IMR-90 (cell line): ENCODE data around the gene SYTL1. TPM values are rescaled to one million over a fixed set of nuclear protein-coding genes. Genes with fewer than 3 reads are reported as not detected.
A peak's percentile ranks its signal among the peaks of the same experiment; 100 is the strongest.

ENCODE experiments used
- ATAC-seq: fragments of 200-7000 bp; cut with Tn5 transposase; 2 replicates; pipeline ENCODE4 v1.9.1; 2020; ENCODE audit warnings: low read depth, mild to moderate bottlenecking, moderate library complexity
- BruUV-seq: library from RNA; stranded (reverse); fragments of 400-500 nt; replicated peaks from 2 replicates; lab custom pipeline; 2021; lab: Mats Ljungman, UMichigan
- CTCF ChIA-PET: fragments of 300-600 bp; formaldehyde crosslinking; extraction: SDS; loops from one replicate; lab custom pipeline; 2021; ENCODE audit warnings: antibody characterized with exemption; lab: Yijun Ruan, JAX
- POLR2A ChIA-PET: fragments of 300-600 bp; sonication (Branson Sonifier 250); formaldehyde crosslinking; loops from one replicate; lab custom pipeline; 2022; ENCODE audit warnings: antibody characterized with exemption; ENCODE audit not compliant: unreplicated experiment; lab: Charles Lee
- DNase-seq: peaks from one replicate; pipeline ENCODE4 v3.0.0; 2013
- H2AFZ ChIP-seq: replicated peaks from 2 replicates; pipeline ENCODE3; 2013; ENCODE audit warnings: low read length, mild to moderate bottlenecking; ENCODE audit not compliant: poor library complexity
- H2AK5ac ChIP-seq: 2 replicates; pipeline ENCODE4 v1.6.1; 2013; ENCODE audit warnings: low read depth, low read length, inconsistent platforms
- H2AK9ac ChIP-seq: replicated peaks from 2 replicates; pipeline ENCODE3; 2013; ENCODE audit warnings: mild to moderate bottlenecking, low read depth, low read length, moderate library complexity; ENCODE audit not compliant: poor library complexity
- H2BK120ac ChIP-seq: 2 replicates; pipeline ENCODE4 v1.6.1; 2013; ENCODE audit warnings: low read depth, low read length, inconsistent platforms
- H2BK15ac ChIP-seq: 3 replicates; pipeline ENCODE4 v1.6.1; 2013; ENCODE audit warnings: low read depth, low read length, inconsistent platforms
- H2BK20ac ChIP-seq: 2 replicates; pipeline ENCODE4 v1.6.1; 2013; ENCODE audit warnings: low read depth, mild to moderate bottlenecking, inconsistent platforms, low read length, moderate library complexity
- H2BK5ac ChIP-seq: 2 replicates; pipeline ENCODE4 v1.6.1; 2013; ENCODE audit warnings: mild to moderate bottlenecking, low read depth, low read length, inconsistent platforms; ENCODE audit not compliant: poor library complexity, severe bottlenecking
- H3K14ac ChIP-seq: replicated peaks from 2 replicates; pipeline ENCODE4 v1.6.1; 2013; ENCODE audit warnings: low read depth, low read length, inconsistent platforms
- H3K18ac ChIP-seq: 2 replicates; pipeline ENCODE4 v1.6.1; 2013; ENCODE audit warnings: low read depth, low read length, control low read depth
- H3K23ac ChIP-seq: 2 replicates; pipeline ENCODE4 v1.6.1; 2013; ENCODE audit warnings: low read depth, low read length, inconsistent platforms
- H3K27ac ChIP-seq: 2 replicates; pipeline ENCODE4 v1.5.1; 2013; ENCODE audit warnings: mild to moderate bottlenecking, control low read depth, low read length; ENCODE audit not compliant: insufficient read depth
- H3K27me3 ChIP-seq: 2 replicates; pipeline ENCODE4 v1.6.1; 2013; ENCODE audit warnings: low read length; ENCODE audit not compliant: control insufficient read depth, insufficient read depth
- H3K36me3 ChIP-seq: 2 replicates; pipeline ENCODE4 v1.6.1; 2013; ENCODE audit warnings: low read length, mixed read lengths; ENCODE audit not compliant: control insufficient read depth, insufficient read depth
- H3K4ac ChIP-seq: 2 replicates; pipeline ENCODE4 v1.6.1; 2013; ENCODE audit warnings: low read depth, low read length, inconsistent platforms
- H3K4me1 ChIP-seq: 2 replicates; pipeline ENCODE4 v1.6.1; 2013; ENCODE audit warnings: low read length, mixed read lengths; ENCODE audit not compliant: control insufficient read depth, insufficient read depth
- H3K4me2 ChIP-seq: 2 replicates; pipeline ENCODE4 v1.6.1; 2013; ENCODE audit warnings: low read depth, mild to moderate bottlenecking, control low read depth, low read length, moderate library complexity
- H3K4me3 ChIP-seq: 2 replicates; pipeline ENCODE4 v1.5.1; 2013; ENCODE audit warnings: low read depth, mild to moderate bottlenecking, control low read depth, low read length, moderate library complexity; ENCODE audit not compliant: insufficient read depth
- H3K56ac ChIP-seq: 2 replicates; pipeline ENCODE4 v1.6.1; 2013; ENCODE audit warnings: low read length, inconsistent platforms; ENCODE audit not compliant: insufficient read depth; ENCODE audit errors: extremely low read depth
- H3K79me1 ChIP-seq, 2 experiments: 2 replicates each; pipeline ENCODE4 v1.6.1; 2013; ENCODE audit warnings: low read length in 2 of 2, inconsistent platforms in 1 of 2, low read depth in 1 of 2
- H3K9ac ChIP-seq: 2 replicates; pipeline ENCODE4 v1.6.1; 2013; ENCODE audit warnings: low read depth, low read length, control low read depth
- H3K9me1 ChIP-seq: 2 replicates; pipeline ENCODE4 v1.6.1; 2013; ENCODE audit warnings: low read length, inconsistent platforms; ENCODE audit not compliant: insufficient read depth
- H3K9me3 ChIP-seq: 2 replicates; pipeline ENCODE4 v1.6.1; 2013; ENCODE audit warnings: low read length; ENCODE audit not compliant: control insufficient read depth, insufficient read depth
- H4K20me1 ChIP-seq: 2 replicates; pipeline ENCODE4 v1.6.1; 2013; ENCODE audit warnings: low read length, inconsistent platforms; ENCODE audit not compliant: insufficient read depth
- H4K5ac ChIP-seq: 2 replicates; pipeline ENCODE4 v1.6.1; 2013; ENCODE audit warnings: mild to moderate bottlenecking, low read depth, low read length, control low read depth
- H4K8ac ChIP-seq, 2 experiments: 2 replicates each; pipeline ENCODE4 v1.6.1; 2013; ENCODE audit warnings: low read depth in 2 of 2, low read length in 2 of 2, control low read depth in 1 of 2, inconsistent platforms in 1 of 2
- H4K91ac ChIP-seq: 2 replicates; pipeline ENCODE4 v1.6.1; 2013; ENCODE audit warnings: low read depth, low read length, inconsistent platforms; ENCODE audit not compliant: insufficient read depth
- CEBPB ChIP-seq: IDR thresholded peaks from 2 replicates; pipeline ENCODE4 v1.6.1; 2012; ENCODE audit warnings: low read depth, low read length, improper control_type of control experiment
- CHD1 ChIP-seq: IDR thresholded peaks from 2 replicates; pipeline ENCODE4 v1.6.1; 2012; ENCODE audit warnings: low read depth, low read length, improper control_type of control experiment
- CTCF ChIP-seq: conservative IDR thresholded peaks from 2 replicates; pipeline ENCODE4 v1.5.1; 2012; ENCODE audit warnings: mild to moderate bottlenecking, low read depth, low read length, improper control_type of control experiment
- ELK1 ChIP-seq: fragments of 150-350 bp; IDR thresholded peaks from 2 replicates; pipeline ENCODE4 v1.6.1; 2016; ENCODE audit warnings: low read depth, mild to moderate bottlenecking, low read length, moderate library complexity, borderline replicate concordance
- FOS ChIP-seq: fragments of 150-350 bp; IDR thresholded peaks from 2 replicates; pipeline ENCODE4 v1.6.1; 2016; ENCODE audit warnings: low read depth, low read length
- MAFK ChIP-seq: IDR thresholded peaks from 2 replicates; pipeline ENCODE4 v1.6.1; 2012; ENCODE audit warnings: low read depth, low read length, improper control_type of control experiment
- MAZ ChIP-seq: IDR thresholded peaks from 2 replicates; pipeline ENCODE4 v1.6.1; 2012; ENCODE audit warnings: low read depth, mild to moderate bottlenecking, low read length, improper control_type of control experiment, moderate library complexity, borderline replicate concordance
- POLR2A ChIP-seq: IDR thresholded peaks from 2 replicates; pipeline ENCODE4 v1.6.1; 2012; ENCODE audit warnings: mild to moderate bottlenecking, low read depth, low read length
- RAD21 ChIP-seq: IDR thresholded peaks from 2 replicates; pipeline ENCODE4 v1.6.1; 2012; ENCODE audit warnings: low read length, improper control_type of control experiment
- RFX5 ChIP-seq: IDR thresholded peaks from 2 replicates; pipeline ENCODE4 v1.8.0; 2012; ENCODE audit warnings: low read depth, mild to moderate bottlenecking, low read length, moderate library complexity
- USF2 ChIP-seq: fragments of 150-350 bp; IDR thresholded peaks from 2 replicates; pipeline ENCODE4 v1.6.1; 2017; ENCODE audit warnings: mild to moderate bottlenecking, antibody characterized with exemption, low read length, low read depth
- WGBS, 2 experiments: methylation state at CpG; one replicate each; pipeline versions ENCODE4 v1.1.5 to v1.1.7; 2013; ENCODE audit warnings: missing lambda C conversion rate in 2 of 2; ENCODE audit not compliant: insufficient read length in 1 of 2; ENCODE audit errors: extremely low coverage in 2 of 2; 5-methylcytosine and 5-hydroxymethylcytosine counted together
- dilution Hi-C: fragments of 300-500 bp; cut with HindIII; formaldehyde crosslinking; loops from one replicate; pipeline ENCODE4 v1.14.3; 2018; ENCODE audit warnings: low sequenced_read_pairs; ENCODE audit not compliant: unreplicated experiment
- in situ Hi-C: fragments of 300-500 bp; cut with MboI; formaldehyde crosslinking; loops from 3 replicates; pipeline ENCODE4 v1.14.3; 2019; ENCODE audit warnings: low sequenced_read_pairs, inconsistent platforms, mixed read lengths
- intact Hi-C: fragments of 100-400 bp; cut with micrococcal nuclease; formaldehyde crosslinking; loops from 2 replicates; pipeline ENCODE4 v1.10.0; 2022
- polyA plus RNA-seq, 3 experiments: library from polyadenylated mRNA; depleted of rRNA; stranded (reverse); fragments of >200 nt; gene quantifications; 2 replicates each; pipeline ENCODE4 v1.2.3, GENCODE V29; 2012; ENCODE audit warnings: low replicate concordance in 1 of 3
- total RNA-seq: library from RNA; depleted of rRNA; stranded (reverse); fragments of >200 nt; gene quantifications from 2 replicates; pipeline ENCODE4 v1.2.3, GENCODE V29; 2012

The SYTL1 gene
- total and polyA plus RNA-seq, 2 of the 4 experiments (the other 2 are of a cell fraction), result 0.18 to 1.0 TPM

- Histone ChIP-seq H4K91ac (no peak overlapping the region), H3K79me1 (peaks cover 0 to 13% of the 10 kb centered on the region in 2 experiments; a peak in 2 of 4 replicates), H2BK5ac (no peak overlapping the region), H4K5ac (no peak overlapping the region), H2BK20ac (no peak overlapping the region), H3K23ac (0 out of 2 replicates have a peak overlapping the region, but pooled peaks have one; percentile 67), H3K36me3 (no peaks in the 10 kb centered on the region), H3K27ac (no peak overlapping the region), H3K18ac (no peak overlapping the region), H2AK9ac (peak overlapping the region; percentile 29), H3K27me3 (no peaks in the 10 kb centered on the region), H3K9me3 (no peaks in the 10 kb centered on the region), H4K8ac (no peak overlapping the region), H3K9me1 (peaks cover 15% of the 10 kb centered on the region), H3K9ac (no peak overlapping the region), H3K56ac (no peak overlapping the region), H3K4ac (no peak overlapping the region), H3K4me2 (no peak overlapping the region), H2BK120ac (no peak overlapping the region), H3K14ac (peak overlapping the region; percentile 44; the same call in 1 of the 2 replicates), H2AK5ac (peak overlapping the region; percentile 33; the same call in 1 of the 2 replicates), H2BK15ac (no peak overlapping the region), H3K4me1 (peaks cover 19% of the 10 kb centered on the region), H3K4me3 (no peak overlapping the region), H4K20me1 (peaks cover 12% of the 10 kb centered on the region; the same call in 1 of the 2 replicates), H2AFZ (peak overlapping the region; percentile 14)
- POLR2A ChIA-PET, result no interaction called here
- in situ Hi-C loops (loop anchor here (5.0 to 10.0 kb wide), 2 partner anchors 208 to 295 kb away; no protein-coding TSS in a partner anchor), dilution Hi-C loops (no loop called here), intact Hi-C loops (loop anchor here (10.0 kb wide), 1 partner anchor 205 kb away; no protein-coding TSS in a partner anchor)
- TF ChIP-seq RAD21 (no peak), USF2 (no peak), MAFK (no peak), POLR2A (no peak), RFX5 (no peak), CHD1 (no peak), CTCF (no peak), FOS (no peak), ELK1 (no peak), MAZ (no peak), CEBPB (no peak)
- no CpG with 5 or more reads among the region's 19 CpGs for WGBS, 2 experiments
- CTCF ChIA-PET, result no interaction called here
- DNase-seq (no peak), ATAC-seq (0 out of 2 replicates have a peak, but pooled peaks have one; percentile 2)
- no TSS peak for BruUV-seq
Measured at GRCh38 chr1:27399251-27400025, 57.6 kb downstream of the SYTL1 start.
